IgD-negative memory B cell (primary cell): ENCODE data around the gene CNOT6L. TPM values are rescaled to one million over a fixed set of nuclear protein-coding genes. Genes with fewer than 3 reads are reported as not detected.

ENCODE experiments used
- H3K27ac Mint-ChIP-seq, 3 donors: one replicate each; pipeline ENCODE4 v1.8.0; 2020 to 2022; ENCODE audit warnings: mild to moderate bottlenecking in 3 of 3, mixed read lengths in 3 of 3, moderate library complexity in 1 of 3
- H3K27me3 Mint-ChIP-seq: one replicate; pipeline ENCODE4 v1.8.0; 2021; ENCODE audit warnings: mixed read lengths
- H3K36me3 Mint-ChIP-seq: one replicate; pipeline ENCODE4 v1.8.0; 2020; ENCODE audit warnings: mild to moderate bottlenecking, mixed read lengths
- H3K4me1 Mint-ChIP-seq, 3 donors: one replicate each; pipeline ENCODE4 v1.8.0; 2020 to 2022; ENCODE audit warnings: mixed read lengths in 3 of 3, mild to moderate bottlenecking in 1 of 3
- H3K4me3 Mint-ChIP-seq, 4 donors: one replicate each; pipeline ENCODE4 v1.8.0; 2020 to 2022; ENCODE audit warnings: mild to moderate bottlenecking in 4 of 4, mixed read lengths in 4 of 4, moderate library complexity in 3 of 4
- H3K9me3 Mint-ChIP-seq, 3 donors: one replicate each; pipeline ENCODE4 v1.8.0; 2020 to 2021; ENCODE audit warnings: mixed read lengths in 3 of 3, mild to moderate bottlenecking in 1 of 3
- polyA plus RNA-seq: library from polyadenylated mRNA; unstranded; fragments of 300-500 nt; fragmentation: Illumina TruSeq; gene quantifications from one replicate; pipeline ENCODE4 v1.2.3, GENCODE V29; 2021

Gene CNOT6L
- polyA plus RNA-seq, 1 donor from 2014 or later: 40.1 TPM

GRCh38 chr4:77695774-77696173, 123.4 kb downstream of the CNOT6L start:
- Mint-ChIP-seq H3K36me3 (peaks cover 2% of the 10 kb centered on the region), H3K4me3 (no peak overlapping the region), H3K9me3 (no peaks in the 10 kb centered on the region), H3K27ac (no peak overlapping the region), H3K27me3 (peaks cover 2% of the 10 kb centered on the region), H3K4me1 (no peaks in the 10 kb centered on the region)

GRCh38 chr4:77692847-77693432, 126.2 kb downstream of the CNOT6L start:
- no peaks in the 10 kb centered on the region for H3K36me3 Mint-ChIP-seq
- no peaks in the 10 kb centered on the region for H3K9me3 Mint-ChIP-seq

GRCh38 chr4:77681792-77682191, 137.4 kb downstream of the CNOT6L start:
- peaks cover 2% of the 10 kb centered on the region for H3K27me3 Mint-ChIP-seq
- peaks cover 0 to 2% (median 0%) of the 10 kb centered on the region in 3 donors for H3K9me3 Mint-ChIP-seq
- H3K27ac Mint-ChIP-seq: no peak overlapping the region
- H3K4me3 Mint-ChIP-seq: no peak overlapping the region
- H3K36me3 Mint-ChIP-seq: peaks cover 2% of the 10 kb centered on the region
- peaks cover 0 to 2% (median 0%) of the 10 kb centered on the region in 3 donors for H3K4me1 Mint-ChIP-seq

More at GRCh38 chr4:77692847-77693432, 126.2 kb downstream of the CNOT6L start:
- Mint-ChIP-seq H3K27me3 (peaks cover 6% of the 10 kb centered on the region), H3K4me1 (no peaks in the 10 kb centered on the region), H3K4me3 (no peak overlapping the region), H3K27ac (no peak overlapping the region)

GRCh38 chr4:77676842-77677241, 142.3 kb downstream of the CNOT6L start:
- H3K27me3 Mint-ChIP-seq: peaks cover 2% of the 10 kb centered on the region
- H3K36me3 Mint-ChIP-seq: no peaks in the 10 kb centered on the region
- H3K27ac Mint-ChIP-seq: no peak overlapping the region
- peaks cover 0 to 2% (median 0%) of the 10 kb centered on the region in 3 donors for H3K4me1 Mint-ChIP-seq
- H3K4me3 Mint-ChIP-seq: no peak overlapping the region
- H3K9me3 Mint-ChIP-seq: no peaks in the 10 kb centered on the region

- H3K4me1 Mint-ChIP-seq: no peaks in the 10 kb centered on the region
- H3K9me3 Mint-ChIP-seq: no peaks in the 10 kb centered on the region
- H3K4me3 Mint-ChIP-seq: no peak overlapping the region
- peaks cover 3% of the 10 kb centered on the region for H3K36me3 Mint-ChIP-seq
- H3K27ac Mint-ChIP-seq: no peak overlapping the region
- no peaks in the 10 kb centered on the region for H3K27me3 Mint-ChIP-seq
Measured at GRCh38 chr4:77671051-77671450, 148.1 kb downstream of the CNOT6L start.

- Mint-ChIP-seq H3K36me3 (peaks cover 3% of the 10 kb centered on the region), H3K9me3 (no peaks in the 10 kb centered on the region), H3K4me1 (no peaks in the 10 kb centered on the region), H3K27ac (no peak overlapping the region), H3K4me3 (no peak overlapping the region), H3K27me3 (no peaks in the 10 kb centered on the region)
Measured at GRCh38 chr4:77669946-77670590, 149.1 kb downstream of the CNOT6L start.

- Mint-ChIP-seq H3K36me3 (peaks cover 3% of the 10 kb centered on the region), H3K9me3 (no peaks in the 10 kb centered on the region), H3K4me1 (no peaks in the 10 kb centered on the region)
Measured at GRCh38 chr4:77665381-77666069, 153.6 kb downstream of the CNOT6L start.

More at GRCh38 chr4:77665381-77666069, 153.6 kb downstream of the CNOT6L start:
- no peak overlapping the region for H3K27ac Mint-ChIP-seq
- no peak overlapping the region for H3K4me3 Mint-ChIP-seq
- H3K27me3 Mint-ChIP-seq: no peaks in the 10 kb centered on the region

Other genes with a start within 250 kb of the CNOT6L start
- 0.25 TPM for gene CXCL13, start 213.5 kb downstream of the CNOT6L start, polyA plus RNA-seq
- gene MRPL1, start 43.5 kb upstream of the CNOT6L start, polyA plus RNA-seq: 30.0 TPM
- gene FRAS1, start 238.0 kb upstream of the CNOT6L start, polyA plus RNA-seq: not detected